K562 (cell line): ENCODE measurements around the gene FHIT. TPM values are rescaled to one million over a fixed set of nuclear protein-coding genes. Genes with fewer than 3 reads are reported as not detected.

Source experiments
- ATAC-seq: fragments of 200-7000 bp; cut with Tn5 transposase; 3 replicates; pipeline ENCODE4 v1.9.1; 2020; ENCODE audit warnings: moderate library complexity
- BruUV-seq: library from RNA; stranded (reverse); fragments of 400-500 nt; replicated peaks from 2 replicates; lab custom pipeline; 2021; lab: Mats Ljungman, UMichigan
- CTCF ChIA-PET: fragments of 300-600 bp; formaldehyde crosslinking; extraction: SDS; loops from one replicate; lab custom pipeline; 2021; ENCODE audit warnings: low intra/inter-chr PET ratio; lab: Yijun Ruan, JAX
- POLR2A ChIA-PET: fragments of 300-600, 350-650 bp; sonication (Branson Sonifier 250); formaldehyde crosslinking; extraction: SDS; loops from one replicate; lab custom pipeline; 2021; ENCODE audit warnings: antibody characterized with exemption, inconsistent platforms; lab: Yijun Ruan, JAX
- DNase-seq, 4 experiments: peaks; one replicate each; pipeline versions ENCODE4 v3.0.0 to v3.0.0-alpha.2; 2011 to 2018; ENCODE audit warnings: low spot score in 3 of 4, mixed read lengths in 3 of 4; ENCODE audit errors: extremely low read depth in 1 of 4
- FAIRE-seq: peaks from 2 replicates; lab custom pipeline; 2011; peaks lifted over from hg19 to GRCh38; lab: Jason Lieb, UNC
- H2AFZ ChIP-seq: 2 replicates; pipeline ENCODE4 v1.6.0; 2011; ENCODE audit warnings: low read depth, low read length, control low read depth, inconsistent platforms
- H3K27ac ChIP-seq: fragments of 200-600 bp; 3 replicates; pipeline ENCODE4 v1.8.0; 2011; ENCODE audit warnings: low read depth, mild to moderate bottlenecking, control low read depth, inconsistent platforms, low read length, moderate library complexity, mixed read lengths; ENCODE audit errors: extremely low read depth
- H3K27me3 ChIP-seq, 2 experiments: fragments of 300-600 bp in 1 of 2; 2 replicates in 1 of 2; 3 replicates in 1 of 2; pipeline versions ENCODE4 v1.6.0 to v1.8.0; 2011; ENCODE audit warnings: inconsistent platforms in 2 of 2, low read length in 2 of 2, mild to moderate bottlenecking in 1 of 2, mixed read lengths in 1 of 2, moderate library complexity in 1 of 2; ENCODE audit not compliant: control insufficient read depth in 2 of 2, insufficient read depth in 2 of 2
- H3K36me3 ChIP-seq: fragments of 300-600 bp; 3 replicates; pipeline ENCODE4 v1.8.0; 2011; ENCODE audit warnings: mild to moderate bottlenecking, low read length, inconsistent platforms; ENCODE audit not compliant: control insufficient read depth, insufficient read depth
- H3K4me1 ChIP-seq, 2 experiments: fragments of 200-600 bp in 1 of 2; replicated peaks in 1 of 2; 2 replicates in 1 of 2; 3 replicates in 1 of 2; pipeline versions ENCODE4 v1.5.1 to v1.8.0; 2011; ENCODE audit warnings: inconsistent platforms in 2 of 2, low read length in 2 of 2, mild to moderate bottlenecking in 1 of 2, mixed read lengths in 1 of 2, moderate library complexity in 1 of 2; ENCODE audit not compliant: control insufficient read depth in 2 of 2, insufficient read depth in 2 of 2
- H3K4me2 ChIP-seq: 2 replicates; pipeline ENCODE4 v1.6.1; 2011; ENCODE audit warnings: low read length, control low read depth, inconsistent platforms, mixed read lengths; ENCODE audit not compliant: insufficient read depth
- H3K4me3 ChIP-seq: fragments of 200-600 bp; sonication (generic), shearing (Covaris generic); 2 replicates; pipeline ENCODE4 v1.5.1; 2016; ENCODE audit warnings: control low read depth, inconsistent platforms
- H3K79me2 ChIP-seq: fragments of 200-600 bp; 3 replicates; pipeline ENCODE4 v1.8.0; 2011; ENCODE audit warnings: low read length, inconsistent platforms; ENCODE audit not compliant: control insufficient read depth, insufficient read depth
- H3K9ac ChIP-seq, 2 experiments: 2 replicates each; pipeline versions ENCODE4 v1.6.0 to v1.6.1; 2011; ENCODE audit warnings: low read depth in 2 of 2, low read length in 2 of 2, control low read depth in 1 of 2, inconsistent platforms in 1 of 2, mild to moderate bottlenecking in 1 of 2, mixed read lengths in 1 of 2; ENCODE audit not compliant: insufficient read depth in 1 of 2
- H3K9me1 ChIP-seq: one replicate; pipeline ENCODE4 v1.6.0; 2011; ENCODE audit warnings: inconsistent platforms, mild to moderate bottlenecking, low read length, moderate library complexity; ENCODE audit not compliant: control insufficient read depth, insufficient read depth
- H3K9me3 ChIP-seq: replicated peaks from 2 replicates; pipeline ENCODE4 v1.5.1; 2011; ENCODE audit warnings: low read depth, low read length, inconsistent platforms; ENCODE audit not compliant: control insufficient read depth, insufficient read depth
- H4K20me1 ChIP-seq: replicated peaks from 2 replicates; pipeline ENCODE4 v1.6.1; 2011; ENCODE audit warnings: low read length, inconsistent platforms, mixed read lengths; ENCODE audit not compliant: control insufficient read depth, insufficient read depth
- ARID2 ChIP-seq: fragments of 450-650 bp; IDR thresholded peaks from 2 replicates; pipeline ENCODE4 v1.6.1; 2017; ENCODE audit warnings: antibody characterized with exemption, mild to moderate bottlenecking
- GABPB2 ChIP-seq: fragments of 250-450 bp; sonication (Bioruptor Pico); conservative IDR thresholded peaks from 2 replicates; pipeline ENCODE4 v1.5.1; 2021; ENCODE audit warnings: mild to moderate bottlenecking
- GATAD2A ChIP-seq: fragments of 450-650 bp; IDR thresholded peaks from 2 replicates; pipeline ENCODE4 v1.6.1; 2017
- MIER1 ChIP-seq: fragments of 450-650 bp; IDR thresholded peaks from 2 replicates; pipeline ENCODE4 v1.6.1; 2016; ENCODE audit warnings: antibody characterized with exemption, mild to moderate bottlenecking, low read depth
- NFYB ChIP-seq: IDR thresholded peaks from 2 replicates; pipeline ENCODE4 v1.6.1; 2011; ENCODE audit warnings: mild to moderate bottlenecking, moderate library complexity; ENCODE audit not compliant: insufficient read length; ENCODE audit errors: extremely low read depth
- POLR2H ChIP-seq: IDR thresholded peaks from 2 replicates; pipeline ENCODE4 v1.6.1; 2016; ENCODE audit warnings: missing genetic modification characterization, low read depth, mild to moderate bottlenecking, control low read depth, missing compliant biosample characterization, moderate library complexity
- POLR3A ChIP-seq: IDR thresholded peaks from 2 replicates; pipeline ENCODE4 v1.6.1; 2011; ENCODE audit warnings: borderline replicate concordance, mild to moderate bottlenecking, moderate library complexity; ENCODE audit not compliant: insufficient read length, insufficient read depth; ENCODE audit errors: extremely low read depth
- SMAD3 ChIP-seq: fragments of 450-650 bp; formaldehyde crosslinking; conservative IDR thresholded peaks from 2 replicates; pipeline ENCODE4 v1.4.0; 2020; ENCODE audit warnings: mild to moderate bottlenecking
- STAT5B ChIP-seq: fragments of 250-450 bp; sonication (Bioruptor Pico); IDR thresholded peaks from 2 replicates; pipeline ENCODE4 v1.8.0; 2021; ENCODE audit warnings: mild to moderate bottlenecking, inconsistent platforms
- XRCC5 ChIP-seq: fragments of 200-400 bp; formaldehyde crosslinking; IDR thresholded peaks from 2 replicates; pipeline ENCODE4 v1.6.1; 2017; ENCODE audit warnings: low read depth, mild to moderate bottlenecking, low read length
- ZNF431 ChIP-seq: sonication (generic); formaldehyde crosslinking; IDR thresholded peaks from 2 replicates; pipeline ENCODE4 v1.8.0; 2022; ENCODE audit warnings: mild to moderate bottlenecking, missing genetic modification reagents
- ZNF57 ChIP-seq: fragments of 450-650 bp; formaldehyde crosslinking; IDR thresholded peaks from 2 replicates; pipeline ENCODE4 v1.4.0; 2020; ENCODE audit warnings: mild to moderate bottlenecking, moderate library complexity
- ZNF696 ChIP-seq: fragments of 250-450 bp; sonication (Bioruptor Pico); conservative IDR thresholded peaks from 2 replicates; pipeline ENCODE4 v1.4.0; 2020; ENCODE audit warnings: mild to moderate bottlenecking, moderate library complexity
- ZNF764 ChIP-seq: fragments of 250-450 bp; sonication (Bioruptor Pico); IDR thresholded peaks from 2 replicates; pipeline ENCODE4 v1.4.0; 2020; ENCODE audit warnings: low read depth, mild to moderate bottlenecking, moderate library complexity
- WGBS: fragments of 100-300 bp; shearing (Covaris generic); methylation state at CpG from one replicate; pipeline ENCODE4 v1.1.6; 2016; ENCODE audit warnings: low coverage, mixed read lengths; ENCODE audit not compliant: insufficient coverage; ENCODE audit errors: missing lambda C conversion rate; 5-methylcytosine and 5-hydroxymethylcytosine counted together
- in situ Hi-C: fragments of 300-500 bp; cut with MboI; formaldehyde crosslinking; loops from 4 replicates; pipeline ENCODE4 v1.15.0; 2018; ENCODE audit warnings: inconsistent platforms, mixed read lengths
- intact Hi-C: fragments of 100-400 bp; cut with micrococcal nuclease; formaldehyde crosslinking; loops from 2 replicates; pipeline ENCODE4 v1.14.2; 2022
- polyA plus RNA-seq, 8 experiments: library from polyadenylated mRNA; depleted of rRNA in 4 of 8; stranded (reverse) in 5 of 8; unstranded in 3 of 8; fragments of >200 nt; fragmentation: Nextera tagmentation in 2 of 8; fragmentation: Illumina TruSeq in 1 of 8; extraction: Ambion mirVana in 2 of 8; extraction: Trizol in 1 of 8; gene quantifications; 2 replicates each; pipeline versions ENCODE4 v1.2.1 to v1.2.3, GENCODE V29; 2011 to 2014; ENCODE audit warnings: inconsistent platforms in 1 of 8, missing spikeins in 1 of 8
- total RNA-seq, 7 experiments: library from RNA; depleted of rRNA in 6 of 7; stranded (reverse); fragments of >200 nt in 6 of 7; fragmentation: Illumina TruSeq in 2 of 7; extraction: Trizol in 2 of 7; gene quantifications; 2 replicates each; pipeline versions ENCODE4 v1.2.1 to v1.2.3, GENCODE V29; 2011 to 2021; ENCODE audit warnings: low replicate concordance in 1 of 7
- TF ChIP-seq, protein P1 (sequence below): sonication (generic); formaldehyde crosslinking; IDR thresholded peaks from 2 replicates; pipeline ENCODE4 v1.9.0; 2022; ENCODE audit warnings: mild to moderate bottlenecking, missing genetic modification reagents
- TF ChIP-seq, protein P2 (sequence below): fragments of 250-450 bp; sonication (Bioruptor Pico); IDR thresholded peaks from 2 replicates; pipeline ENCODE4 v1.8.0; 2021; ENCODE audit warnings: borderline replicate concordance, mild to moderate bottlenecking, moderate library complexity; ENCODE audit not compliant: poor library complexity, severe bottlenecking

The FHIT gene
- total and polyA plus RNA-seq, 9 of the 15 experiments (the other 6 are each of a cell fraction or from before 2014, with no cell fraction given): 1.7 to 9.1 (median 4.3) TPM

DNA sequence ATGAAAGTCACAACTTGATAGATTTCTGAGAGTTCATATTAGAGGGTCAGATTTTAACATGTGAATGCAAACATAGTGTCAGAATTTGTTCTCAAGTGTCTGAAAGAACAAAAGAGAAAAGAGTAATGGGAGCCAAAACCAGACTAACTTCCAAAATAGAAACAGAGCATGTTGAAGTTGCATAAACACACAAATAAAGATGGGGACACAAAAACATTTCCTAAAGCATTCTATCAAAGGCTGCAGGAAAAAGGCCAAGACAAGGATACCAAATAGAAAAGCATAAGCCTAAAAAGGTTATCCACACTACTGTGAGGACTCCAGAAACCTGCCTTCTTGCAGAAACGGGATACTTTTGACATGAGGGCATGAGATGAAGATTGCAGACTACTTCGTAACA is 2.8 kb downstream of the FHIT start:
- no peak overlapping the region for H3K27ac ChIP-seq
- no peaks in the 10 kb centered on the region for H3K27me3 ChIP-seq
- ATAC-seq: no peak
- no peaks in the 10 kb centered on the region for H4K20me1 ChIP-seq
- DNase-seq: no peak
- 30% methylated on average over 2 of the region's 2 CpGs for WGBS
- no peak overlapping the region for H3K4me3 ChIP-seq
- TF ChIP-seq ZNF431 (CRISPR knock-in tag): no peak
- TF ChIP-seq POLR3A: no peak
- TF ChIP-seq POLR2H: no peak
- TF ChIP-seq ZNF696 (CRISPR knock-in tag): no peak
- no peak for TF ChIP-seq XRCC5
- TF ChIP-seq GATAD2A: no peak
- TF ChIP-seq NFYB: no peak
- no peak for FAIRE-seq
- no TSS peak for BruUV-seq
- no peaks in the 10 kb centered on the region for H3K9me1 ChIP-seq
- ChIA-PET CTCF (no interaction called here), POLR2A (interaction anchor here (1.4 kb wide), 1 partner anchor 9 kb away, joined by 4 read pairs; no protein-coding TSS in a partner anchor)
- in situ Hi-C loops (no loop called here), intact Hi-C loops (no loop called here)
- peaks cover 2 to 7% of the 10 kb centered on the region in 2 experiments; a peak in 3 of 5 replicates for H3K4me1 ChIP-seq
- H3K9ac ChIP-seq: no peak overlapping the region
- H2AFZ ChIP-seq: no peak overlapping the region
- H3K9me3 ChIP-seq: no peaks in the 10 kb centered on the region
- no peaks in the 10 kb centered on the region for H3K36me3 ChIP-seq
- no peak overlapping the region for H3K4me2 ChIP-seq
- H3K79me2 ChIP-seq: peaks cover 18% of the 10 kb centered on the region

DNA sequence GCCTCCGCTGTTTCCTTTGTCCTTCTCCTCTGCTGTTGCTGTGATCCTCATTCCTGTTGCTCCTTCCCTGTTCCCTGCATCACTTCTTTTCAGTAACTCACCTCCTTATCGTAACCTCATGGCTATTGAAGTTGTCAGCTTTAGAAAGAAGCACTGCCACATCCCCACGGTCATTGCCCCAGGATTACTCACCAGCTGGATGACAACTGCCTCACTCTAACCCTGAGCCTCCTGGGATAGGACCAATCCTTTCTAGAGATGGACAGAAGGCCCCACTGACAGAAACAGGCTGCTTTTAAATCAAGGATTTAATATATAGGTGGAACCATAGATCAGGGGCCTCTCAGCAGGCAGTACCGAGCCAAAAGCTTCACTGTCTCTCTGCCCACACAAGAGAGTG is 4.1 kb downstream of the FHIT start:
- intact Hi-C loops: no loop called here
- Histone ChIP-seq H3K27ac (no peak overlapping the region), H3K9me3 (no peaks in the 10 kb centered on the region), H3K79me2 (peaks cover 18% of the 10 kb centered on the region), H2AFZ (no peak overlapping the region), H4K20me1 (no peaks in the 10 kb centered on the region), H3K36me3 (no peaks in the 10 kb centered on the region), H3K4me2 (no peak overlapping the region), H3K4me3 (no peak overlapping the region), H3K27me3 (no peaks in the 10 kb centered on the region), H3K4me1 (peaks cover 2 to 7% of the 10 kb centered on the region in 2 experiments; a peak in 3 of 5 replicates), H3K9me1 (no peaks in the 10 kb centered on the region), H3K9ac (no peak overlapping the region; a peak in 1 of 4 replicates)
- in situ Hi-C loops: no loop called here
- POLR2A ChIA-PET: no interaction called here
- no TSS peak for BruUV-seq
- FAIRE-seq: no peak
- CTCF ChIA-PET: no interaction called here
- DNase-seq: no peak
- 74% methylated on average over 4 of the region's 4 CpGs for WGBS
- TF ChIP-seq SMAD3 (no peak), POLR3A (no peak), GABPB2 (CRISPR knock-in tag) (no peak), STAT5B (no peak), ZNF57 (CRISPR knock-in tag) (no peak), MIER1 (no peak), ZNF764 (no peak), ARID2 (no peak)
- TF ChIP-seq, protein P1, sequence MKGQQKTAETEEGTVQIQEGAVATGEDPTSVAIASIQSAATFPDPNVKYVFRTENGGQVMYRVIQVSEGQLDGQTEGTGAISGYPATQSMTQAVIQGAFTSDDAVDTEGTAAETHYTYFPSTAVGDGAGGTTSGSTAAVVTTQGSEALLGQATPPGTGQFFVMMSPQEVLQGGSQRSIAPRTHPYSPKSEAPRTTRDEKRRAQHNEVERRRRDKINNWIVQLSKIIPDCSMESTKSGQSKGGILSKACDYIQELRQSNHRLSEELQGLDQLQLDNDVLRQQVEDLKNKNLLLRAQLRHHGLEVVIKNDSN (CRISPR knock-in tag): no peak
- TF ChIP-seq, protein P2, sequence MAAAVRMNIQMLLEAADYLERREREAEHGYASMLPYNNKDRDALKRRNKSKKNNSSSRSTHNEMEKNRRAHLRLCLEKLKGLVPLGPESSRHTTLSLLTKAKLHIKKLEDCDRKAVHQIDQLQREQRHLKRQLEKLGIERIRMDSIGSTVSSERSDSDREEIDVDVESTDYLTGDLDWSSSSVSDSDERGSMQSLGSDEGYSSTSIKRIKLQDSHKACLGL (CRISPR knock-in tag): no peak
- ATAC-seq: no peak
